GM21381 (cell line): Measurements from ENCODE around the gene MCM3AP.

Source experiments
- ATAC-seq: cut with Tn5 transposase; IDR thresholded peaks from one replicate; pipeline ENCODE4 v1.9.1; 2021; ENCODE audit warnings: mild to moderate bottlenecking, moderate library complexity; ENCODE audit not compliant: unreplicated experiment

MCM3AP gene

GRCh38 chr21:46189213-46189958 lies 96.0 kb downstream of the MCM3AP start:
- no peak for ATAC-seq

DNA sequence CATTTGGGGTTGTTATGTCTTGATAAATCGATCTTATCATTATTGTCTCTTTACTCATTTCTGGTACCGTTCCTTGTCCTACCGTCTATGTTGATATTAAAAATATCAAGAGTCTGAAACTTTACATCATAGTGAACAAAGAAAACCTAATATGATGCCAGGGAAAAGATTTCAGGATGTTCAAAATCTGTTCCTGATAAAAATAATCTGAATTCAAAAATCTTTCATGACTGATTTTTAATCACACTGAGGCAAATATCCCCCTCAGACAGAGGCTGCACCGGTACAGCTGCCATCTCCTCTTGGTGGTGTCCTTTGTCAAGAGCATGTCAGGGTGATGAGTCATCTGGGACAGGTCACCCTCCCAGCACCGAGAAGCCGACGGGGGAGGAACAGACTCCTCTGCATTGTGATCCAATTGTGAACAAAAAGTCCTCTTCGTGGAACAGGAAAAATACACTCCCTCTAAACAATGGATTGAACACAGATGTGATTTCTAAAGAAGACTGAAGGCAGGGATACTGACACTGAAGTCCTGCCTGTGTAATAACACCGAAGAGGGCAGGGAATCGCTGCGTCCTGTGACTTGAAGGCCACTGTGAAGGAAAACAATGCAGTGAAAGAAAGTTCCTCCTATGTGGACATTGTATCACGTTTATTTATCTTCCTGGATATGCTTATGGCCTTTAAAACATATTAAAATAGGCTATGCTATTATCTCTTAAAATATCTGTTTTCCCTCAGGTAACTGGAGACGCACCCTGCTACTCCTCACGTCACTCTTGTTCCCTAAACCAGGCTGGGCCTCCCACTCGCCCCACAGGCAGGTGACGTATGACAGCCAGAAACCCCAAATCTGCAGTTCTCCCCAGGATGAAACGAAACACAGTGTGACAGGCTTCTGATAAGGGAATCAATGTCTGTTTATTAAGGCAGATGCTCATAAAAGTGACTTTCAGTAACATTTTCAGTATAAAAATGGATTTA lies 96.9 kb downstream of the MCM3AP start:
- no peak for ATAC-seq

DNA sequence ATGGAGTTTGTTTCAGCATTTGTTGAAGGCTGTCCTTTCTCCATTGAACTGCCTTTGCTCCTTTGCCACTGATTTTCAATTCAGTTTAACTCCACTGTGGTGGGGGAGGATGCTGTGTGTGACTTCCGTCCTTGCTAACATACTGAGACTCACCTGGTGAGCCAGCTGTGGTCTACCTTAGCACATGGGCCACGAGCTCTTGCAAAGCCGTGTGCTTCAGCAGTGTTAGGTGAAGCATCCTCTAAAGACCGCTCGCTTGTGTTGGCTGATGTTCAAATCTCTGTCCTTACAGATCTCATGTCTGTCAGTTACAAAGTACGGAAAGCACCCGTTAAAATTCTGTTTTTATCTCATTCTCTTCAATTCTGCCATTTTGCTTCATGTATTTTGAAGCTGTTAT lies 97.6 kb downstream of the MCM3AP start:
- ATAC-seq: no peak

DNA sequence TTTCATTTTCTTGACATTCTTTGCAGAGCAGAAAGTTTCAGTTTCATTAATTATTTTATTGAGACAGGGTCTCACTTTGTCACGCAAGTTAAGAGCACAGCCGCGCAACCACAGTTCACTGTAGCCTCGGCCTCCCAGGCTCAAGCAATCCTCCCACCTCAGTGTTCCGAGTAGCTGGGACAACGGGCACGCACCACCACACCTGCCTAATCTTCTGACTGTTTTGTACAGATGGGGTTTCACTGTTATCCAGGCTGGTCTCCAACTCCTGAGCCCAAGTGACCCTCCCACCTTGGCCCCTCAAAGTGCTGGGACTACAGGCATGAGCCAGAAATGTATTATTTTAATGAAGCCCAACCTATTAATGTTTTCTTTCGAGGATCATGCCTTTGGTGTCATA lies 98.2 kb downstream of the MCM3AP start:
- ATAC-seq: no peak

GRCh38 chr21:46185716-46186115 lies 99.7 kb downstream of the MCM3AP start:
- ATAC-seq: no peak
